Femur (tissue), 1 donor: ENCODE results near the gene STAT3.
"Not testable (repeated sequence)": the region's sequence is repeated elsewhere in the genome, so short reads cannot be mapped to it uniquely, and the experiment has no call there.

Experiments used
- DNase-seq: peaks from one replicate; pipeline ENCODE4 v3.0.0-alpha.2; 2017

Gene STAT3

DNA sequence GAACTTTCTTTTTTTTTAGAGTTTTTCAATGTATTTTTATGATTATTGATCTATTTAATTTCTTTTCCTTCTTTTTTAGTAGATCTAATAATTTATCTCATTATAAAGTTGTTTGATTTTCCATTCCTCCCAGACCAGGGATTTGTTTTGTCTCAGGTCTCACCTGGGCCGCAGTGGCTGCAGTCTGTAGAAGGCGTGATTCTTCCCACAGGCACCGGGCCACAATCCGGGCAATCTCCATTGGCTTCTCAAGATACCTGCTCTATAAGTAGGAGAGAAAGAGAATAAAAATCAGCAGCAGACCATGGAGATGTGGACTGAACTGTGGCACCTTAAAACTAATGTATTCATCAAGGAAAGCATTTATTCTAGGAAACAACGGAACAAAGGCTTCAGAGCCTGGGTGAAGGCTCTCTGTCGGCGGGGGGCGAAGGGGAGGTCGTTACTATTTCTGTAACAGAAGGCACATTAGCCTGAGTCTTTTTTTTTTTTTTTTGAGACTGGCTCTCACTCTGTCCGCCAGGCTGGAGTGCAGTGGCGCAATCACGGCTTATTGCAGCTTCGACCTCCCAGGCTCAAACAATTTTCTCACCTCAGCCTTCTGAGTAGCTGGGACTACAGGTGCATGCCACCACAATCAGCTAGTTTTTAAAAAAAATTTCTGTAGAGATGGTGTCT, 42.7 kb downstream of the STAT3 start:
- no peak for DNase-seq

DNA sequence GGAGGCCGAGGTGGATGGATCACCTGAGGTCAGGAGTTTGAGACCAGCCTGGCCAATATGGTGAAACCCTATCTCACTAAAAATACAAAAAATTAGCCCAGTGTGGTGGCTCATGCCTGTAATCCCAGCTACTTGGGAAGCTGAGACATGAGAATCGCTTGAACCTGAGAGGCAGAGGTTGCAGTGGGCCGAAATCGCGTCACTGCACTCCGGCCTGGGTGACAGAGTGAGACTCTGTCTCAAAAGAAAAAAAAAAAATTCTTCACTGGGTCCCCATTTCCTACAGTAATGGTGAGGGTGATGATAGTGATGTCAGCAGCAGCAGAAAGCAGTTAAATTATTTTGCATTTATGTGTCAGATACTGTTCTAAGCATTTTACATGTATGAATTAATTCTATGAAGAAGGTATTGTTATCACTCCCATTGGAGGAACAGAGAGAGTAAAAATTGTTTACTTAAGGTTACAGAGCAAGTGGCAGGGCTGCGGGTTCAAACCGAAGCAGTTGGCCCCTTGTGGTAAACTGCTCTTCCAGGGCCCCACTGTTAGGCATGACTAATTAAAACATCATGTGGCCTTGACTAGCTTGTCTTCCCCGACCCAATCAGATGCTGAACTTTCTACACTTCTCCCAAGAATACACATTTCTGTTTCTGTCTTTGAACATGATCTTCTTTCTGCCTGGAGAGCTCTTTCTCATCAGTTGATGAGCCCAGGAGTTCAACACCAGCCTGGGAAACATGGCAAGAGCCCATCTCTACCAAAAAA, 45.8 kb downstream of the STAT3 start:
- no peak for DNase-seq

DNA sequence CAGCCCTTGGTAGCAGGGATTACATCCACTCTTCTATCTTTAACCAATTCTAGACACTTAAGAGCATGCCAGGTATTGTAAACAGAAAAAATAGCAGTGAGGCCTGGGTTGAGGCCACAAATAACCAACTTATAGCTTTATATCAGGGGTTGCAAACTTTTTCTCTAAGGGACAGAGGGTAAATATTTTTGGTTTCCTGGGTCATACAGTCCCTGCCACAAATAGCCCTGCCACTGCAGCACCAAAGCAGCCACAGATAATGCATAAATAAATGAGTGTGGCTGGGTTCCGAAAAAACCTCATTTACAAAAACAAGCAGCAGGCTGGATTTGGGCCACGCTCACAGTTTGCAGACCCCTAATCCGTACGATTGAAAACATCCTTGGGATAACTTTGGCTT, 46.7 kb downstream of the STAT3 start:
- no peak for DNase-seq

DNA sequence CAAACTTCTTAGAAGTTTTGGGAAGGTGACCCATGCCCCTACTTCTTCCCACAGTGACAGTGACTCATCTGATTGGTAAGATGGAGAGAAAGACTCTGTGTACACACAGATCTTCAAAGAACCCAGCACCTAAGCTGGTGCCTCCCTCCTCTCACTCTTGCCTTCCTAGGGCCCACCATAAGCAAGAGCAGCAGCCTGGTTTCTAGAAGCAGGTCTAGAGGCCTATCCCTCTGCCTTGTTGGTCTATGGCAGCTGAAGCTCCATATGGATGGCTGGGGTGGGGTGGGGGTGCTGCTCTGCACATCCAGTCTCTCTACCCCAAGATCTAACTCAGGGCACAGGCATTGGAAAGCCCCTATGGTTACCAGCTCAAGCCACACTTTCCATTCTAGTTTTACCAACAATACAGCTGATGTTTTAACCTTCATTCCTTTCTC, 47.5 kb downstream of the STAT3 start:
- DNase-seq = no peak

DNA sequence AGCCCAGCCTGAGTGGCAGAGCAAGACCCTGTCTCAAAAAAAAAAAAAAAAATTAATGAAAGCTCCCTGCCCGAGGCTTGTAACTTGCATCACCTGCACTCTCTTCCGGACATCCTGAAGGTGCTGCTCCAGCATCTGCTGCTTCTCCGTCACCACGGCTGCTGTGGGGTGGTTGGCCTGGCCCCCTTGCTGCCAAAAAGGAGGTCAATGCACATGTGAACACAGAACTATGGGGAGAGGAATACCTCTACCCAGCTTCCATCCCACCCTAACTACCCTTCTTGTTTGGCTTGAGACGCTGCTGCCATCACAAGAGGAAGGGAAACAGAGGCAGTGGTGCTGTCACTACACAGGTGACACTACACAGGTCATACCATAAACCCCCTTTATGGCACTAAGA, 49.0 kb downstream of the STAT3 start:
- DNase-seq = no peak

DNA sequence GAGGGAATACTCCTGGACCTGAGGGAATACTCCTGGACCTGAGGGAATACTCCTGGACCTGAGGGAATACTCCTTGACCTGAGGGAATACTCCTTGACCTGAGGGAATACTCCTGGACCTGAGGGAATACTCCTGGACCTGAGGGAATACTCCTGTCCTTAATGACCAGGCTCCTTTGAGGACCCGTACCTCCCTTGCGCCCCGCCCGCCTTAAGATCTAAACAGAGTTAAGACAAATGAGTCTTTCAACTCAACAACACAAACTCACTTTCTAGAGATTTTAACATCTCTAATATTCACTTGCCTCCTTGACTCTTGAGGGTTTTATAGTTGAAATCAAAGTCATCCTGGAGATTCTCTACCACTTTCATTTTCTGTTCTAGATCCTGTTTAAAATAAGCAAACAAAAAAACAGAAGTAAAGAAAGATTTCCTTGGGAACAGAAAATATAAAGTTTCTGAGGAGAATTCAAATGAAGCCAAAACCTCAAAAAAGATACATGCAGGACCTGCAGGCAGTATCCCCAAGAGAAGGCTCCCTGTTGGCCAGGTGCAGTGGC, 49.7 kb downstream of the STAT3 start:
- no peak for DNase-seq

DNA sequence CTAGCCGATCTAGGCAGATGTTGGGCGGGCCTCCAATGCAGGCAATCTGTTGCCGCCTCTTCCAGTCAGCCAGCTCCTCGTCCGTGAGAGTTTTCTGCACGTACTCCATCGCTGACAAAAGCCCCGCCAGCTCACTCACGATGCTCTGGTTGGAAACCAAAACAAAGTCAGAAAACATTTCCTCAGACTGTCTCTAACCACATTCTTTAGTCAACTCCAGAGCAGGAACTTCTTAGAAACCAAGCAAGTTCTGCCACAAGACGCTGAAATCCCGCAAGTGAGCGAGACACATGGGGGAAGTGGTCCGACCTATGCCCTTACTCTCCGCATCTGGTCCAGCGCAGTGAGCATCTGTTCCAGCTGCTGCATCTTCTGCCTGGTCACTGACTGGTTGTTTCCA, 50.8 kb downstream of the STAT3 start:
- no peak for DNase-seq

DNA sequence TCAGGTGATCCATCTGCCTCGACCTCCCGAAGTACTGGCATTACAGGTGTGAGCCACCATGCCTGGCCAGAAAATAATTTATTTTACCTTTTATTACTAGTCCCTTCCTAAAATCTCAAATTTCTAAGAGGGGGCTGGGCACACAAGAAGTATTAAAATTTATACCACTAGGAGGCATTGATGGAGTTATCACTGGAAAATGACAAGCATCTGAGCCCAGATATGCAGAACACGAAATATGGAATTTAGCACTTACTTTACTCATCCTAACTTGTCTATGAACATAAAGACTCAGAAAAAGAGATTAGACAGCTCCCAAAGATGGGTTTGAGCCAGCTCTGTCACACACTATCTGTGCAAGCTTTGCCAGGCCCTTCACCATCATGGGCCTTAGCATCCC, 53.6 kb downstream of the STAT3 start:
- no peak for DNase-seq

DNA sequence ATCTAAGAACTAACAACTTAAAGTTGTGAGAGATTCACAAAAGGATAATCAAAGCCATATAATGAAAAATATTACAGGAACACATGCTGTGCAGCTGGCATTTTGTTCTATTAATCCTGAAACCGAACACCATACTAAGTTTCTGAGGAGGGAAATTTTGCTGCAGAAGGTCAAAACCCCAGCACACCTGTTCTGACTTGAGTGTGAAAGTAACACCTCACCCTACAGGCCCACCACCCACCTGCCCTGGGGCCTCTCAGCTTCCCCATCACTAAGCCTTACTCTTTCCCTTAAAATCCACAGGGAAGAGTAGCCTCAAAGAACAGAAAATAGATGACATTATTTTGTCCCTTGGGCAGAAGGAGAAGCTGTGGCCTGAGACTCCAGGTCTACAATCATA, 55.2 kb downstream of the STAT3 start:
- DNase-seq = no peak

DNA sequence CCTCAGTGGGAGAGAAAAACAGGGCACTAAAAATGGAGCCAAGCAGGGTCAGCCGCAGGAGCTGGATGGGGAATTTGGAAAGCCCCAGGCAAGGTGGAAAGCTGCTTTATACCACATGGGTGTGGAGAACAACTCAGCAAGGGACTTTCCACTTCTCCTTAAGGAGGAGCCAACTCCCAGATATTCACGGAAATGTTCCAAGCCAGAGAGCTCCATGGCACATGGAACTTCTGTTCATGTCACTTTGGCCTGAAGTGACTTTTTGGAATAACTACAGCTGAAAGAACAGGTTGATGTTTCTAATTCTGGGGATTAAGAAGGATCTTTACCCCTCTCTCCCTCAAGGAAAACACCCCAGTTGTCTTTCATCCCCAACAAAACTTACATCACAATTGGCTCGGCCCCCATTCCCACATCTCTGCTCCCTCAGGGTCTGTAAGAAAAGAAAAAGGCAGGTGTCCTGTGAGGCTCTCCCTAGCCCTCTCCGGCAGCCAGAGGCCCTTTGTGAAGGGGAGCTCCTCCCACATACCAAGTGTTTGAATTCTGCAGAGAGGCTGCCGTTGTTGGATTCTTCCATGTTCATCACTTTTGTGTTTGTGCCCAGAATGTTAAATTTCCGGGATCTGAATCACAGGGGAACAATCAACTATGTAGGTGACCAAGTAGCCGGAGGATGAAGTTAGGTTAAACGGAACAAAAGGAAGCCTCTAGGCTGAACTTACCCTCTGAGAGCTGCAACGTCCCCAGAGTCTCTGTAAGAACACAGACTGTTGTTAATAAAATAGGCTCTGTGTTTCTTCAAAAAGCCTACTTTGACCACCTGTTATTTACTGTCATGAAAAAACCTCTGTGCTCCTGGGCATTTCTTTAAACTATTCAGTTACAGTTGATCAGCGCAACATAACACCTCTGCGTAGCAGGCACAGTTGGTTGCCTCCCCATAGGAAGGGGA, 58.9 kb downstream of the STAT3 start:
- no peak for DNase-seq

DNA sequence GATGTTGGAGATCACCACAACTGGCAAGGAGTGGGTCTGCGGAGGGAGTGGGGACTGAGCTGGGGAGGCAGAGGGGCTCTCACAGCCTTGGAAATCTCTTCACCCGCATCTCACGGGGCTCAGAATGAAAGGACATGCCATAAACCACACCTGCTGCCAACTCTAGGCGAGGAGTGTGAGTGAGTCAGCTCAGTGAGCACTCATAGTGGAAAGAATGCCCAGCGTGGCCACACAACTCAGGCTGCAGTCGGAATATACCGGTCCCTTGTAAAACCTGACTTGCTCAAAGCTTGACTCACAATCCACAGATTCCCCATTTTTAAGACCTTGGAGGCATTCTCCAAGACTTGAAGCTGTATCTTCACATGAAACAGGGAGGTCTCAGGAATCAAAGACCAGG, 63.2 kb downstream of the STAT3 start:
- peak; percentile 33 for DNase-seq

DNA sequence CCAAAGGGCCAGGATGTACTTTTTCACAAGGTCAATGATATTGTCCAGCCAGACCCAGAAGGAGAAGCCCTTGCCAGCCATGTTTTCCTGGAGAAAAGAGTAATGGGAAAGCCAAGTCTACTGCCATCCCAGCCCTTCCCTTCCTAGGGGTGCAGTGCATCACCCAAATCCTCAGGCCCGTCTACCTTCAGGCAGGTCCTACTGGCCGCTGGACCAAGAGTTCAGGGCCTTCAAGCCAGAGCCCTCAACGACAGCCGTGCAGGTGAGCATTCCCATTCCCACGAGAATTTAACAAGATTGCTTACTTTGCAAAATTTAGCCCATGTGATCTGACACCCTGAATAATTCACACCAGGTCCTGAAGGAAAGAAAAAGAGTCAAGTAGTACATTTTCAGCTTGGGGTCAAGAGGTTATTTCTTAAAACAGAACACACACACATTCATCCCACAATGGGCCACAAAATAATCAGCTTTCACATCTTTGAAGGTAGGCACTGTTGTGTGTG, 64.9 kb downstream of the STAT3 start:
- DNase-seq = no peak

DNA sequence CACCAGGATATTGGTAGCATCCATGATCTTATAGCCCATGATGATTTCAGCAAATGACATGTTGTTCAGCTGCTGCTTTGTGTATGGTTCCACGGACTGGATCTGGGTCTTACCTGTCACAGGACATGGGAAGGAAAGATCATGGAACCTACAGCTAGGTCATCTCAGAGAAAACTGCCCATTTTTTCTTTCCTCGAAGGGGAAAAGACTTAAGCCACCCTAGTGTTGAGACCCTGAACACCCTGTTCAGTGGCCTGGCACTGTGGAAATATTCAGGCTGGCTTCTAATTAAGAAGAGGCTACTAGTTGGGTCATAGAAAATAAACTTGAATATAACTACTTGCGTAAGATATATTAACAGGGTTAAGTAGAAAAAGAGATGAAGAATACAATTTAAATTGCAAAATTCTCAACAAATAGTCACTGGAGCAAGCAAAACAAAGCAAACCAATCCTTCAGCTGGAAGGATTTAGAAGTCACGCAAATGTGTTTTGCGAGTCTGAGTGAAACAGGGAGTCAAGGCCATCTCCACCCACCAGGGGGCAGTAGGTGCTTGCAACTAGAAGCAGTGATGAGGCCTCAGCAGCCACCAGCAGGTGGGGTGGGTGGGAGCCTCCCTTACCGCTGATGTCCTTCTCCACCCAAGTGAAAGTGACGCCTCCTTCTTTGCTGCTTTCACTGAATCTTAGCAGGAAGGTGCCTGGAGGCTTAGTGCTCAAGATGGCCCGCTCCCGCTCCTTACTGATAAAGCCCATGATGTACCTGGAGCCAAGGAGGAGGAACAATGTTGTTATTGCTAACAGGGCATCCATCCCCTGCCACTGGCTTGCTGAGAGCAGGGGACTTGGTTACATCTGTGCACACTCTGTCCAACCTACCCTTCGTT, 65.6 kb downstream of the STAT3 start:
- peak; percentile 94 for DNase-seq

DNA sequence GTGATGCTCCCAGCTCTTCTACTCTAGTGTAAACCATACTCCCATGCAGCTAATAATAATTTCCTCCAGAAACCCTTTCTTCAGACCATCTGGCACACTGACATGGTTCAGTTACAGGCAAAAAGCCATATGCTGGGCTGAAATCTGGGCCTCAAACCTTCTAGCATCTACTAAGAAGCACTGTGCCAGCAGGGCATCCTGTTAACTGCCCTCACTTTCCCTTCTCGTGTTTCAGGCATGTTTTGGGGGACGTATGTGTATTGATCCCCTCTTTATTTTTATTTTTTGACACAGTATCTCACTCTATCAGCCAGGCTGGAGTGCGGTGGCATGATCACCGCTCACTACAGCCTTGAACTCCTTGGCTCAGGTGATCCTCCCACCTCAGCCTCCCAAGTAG, 66.7 kb downstream of the STAT3 start:
- no peak for DNase-seq

DNA sequence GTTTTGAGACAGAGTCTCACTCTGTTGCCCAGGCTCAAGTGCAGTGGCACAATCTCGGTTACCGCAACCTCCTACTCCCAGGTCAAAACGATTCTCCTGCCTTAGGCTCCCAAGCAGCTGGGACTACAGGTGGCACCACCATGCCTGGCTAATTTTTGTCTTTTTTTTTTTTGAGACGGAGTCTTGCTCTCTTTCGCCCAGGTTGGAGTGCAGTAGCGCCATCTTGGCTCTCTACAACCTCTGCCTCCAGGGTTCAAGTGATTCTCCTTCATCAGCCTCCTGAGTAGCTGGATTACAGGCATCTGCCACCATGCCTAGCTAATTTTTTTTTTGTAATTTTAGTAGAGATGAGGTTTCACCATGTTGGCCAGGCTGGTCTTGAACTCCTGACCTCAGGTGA, 70.3 kb downstream of the STAT3 start:
- DNase-seq = not testable (repeated sequence)

DNA sequence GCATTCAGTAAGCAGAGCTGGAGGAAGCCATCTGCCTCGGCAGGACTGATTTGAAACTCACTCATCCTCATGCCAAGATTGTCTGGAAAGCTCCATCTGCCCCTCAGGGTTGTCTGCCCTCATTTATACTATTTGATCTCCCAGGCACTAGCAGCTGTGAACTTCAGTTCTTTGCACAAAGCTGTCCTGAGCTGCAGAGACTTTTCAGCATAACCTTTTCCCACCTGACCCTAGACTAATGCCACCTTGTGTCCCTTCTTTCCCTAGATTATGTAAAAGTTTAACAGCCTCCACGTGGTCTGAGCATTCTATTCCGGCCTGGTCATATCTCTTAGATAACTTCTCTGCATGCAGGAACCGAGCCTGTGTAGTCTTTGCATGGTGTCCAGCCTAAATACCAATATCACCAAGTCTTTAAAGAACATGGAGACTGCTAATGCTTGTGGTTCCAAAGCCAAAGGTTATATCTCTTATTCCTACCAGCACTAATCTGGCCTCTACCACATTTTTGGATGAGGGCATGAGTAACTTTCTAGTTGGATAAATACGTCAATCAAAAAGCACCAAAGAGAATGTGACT, 70.9 kb downstream of the STAT3 start:
- no peak for DNase-seq

DNA sequence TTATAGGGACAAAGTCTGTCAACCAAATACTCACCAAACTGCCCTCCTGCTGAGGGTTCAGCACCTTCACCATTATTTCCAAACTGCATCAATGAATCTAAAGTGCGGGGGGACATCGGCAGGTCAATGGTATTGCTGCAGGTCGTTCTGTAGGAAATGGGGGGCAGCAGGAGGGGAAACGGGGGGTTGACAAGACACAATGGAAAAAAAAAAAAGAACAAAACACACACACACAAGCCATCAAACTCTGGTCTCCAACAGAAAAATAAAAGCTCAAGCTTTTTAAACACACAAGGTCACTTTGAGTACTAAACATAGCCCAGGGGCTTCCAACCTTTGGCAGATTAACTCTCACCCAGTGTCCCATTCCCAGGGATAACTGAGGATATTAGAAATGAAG, 71.5 kb downstream of the STAT3 start:
- no peak for DNase-seq

DNA sequence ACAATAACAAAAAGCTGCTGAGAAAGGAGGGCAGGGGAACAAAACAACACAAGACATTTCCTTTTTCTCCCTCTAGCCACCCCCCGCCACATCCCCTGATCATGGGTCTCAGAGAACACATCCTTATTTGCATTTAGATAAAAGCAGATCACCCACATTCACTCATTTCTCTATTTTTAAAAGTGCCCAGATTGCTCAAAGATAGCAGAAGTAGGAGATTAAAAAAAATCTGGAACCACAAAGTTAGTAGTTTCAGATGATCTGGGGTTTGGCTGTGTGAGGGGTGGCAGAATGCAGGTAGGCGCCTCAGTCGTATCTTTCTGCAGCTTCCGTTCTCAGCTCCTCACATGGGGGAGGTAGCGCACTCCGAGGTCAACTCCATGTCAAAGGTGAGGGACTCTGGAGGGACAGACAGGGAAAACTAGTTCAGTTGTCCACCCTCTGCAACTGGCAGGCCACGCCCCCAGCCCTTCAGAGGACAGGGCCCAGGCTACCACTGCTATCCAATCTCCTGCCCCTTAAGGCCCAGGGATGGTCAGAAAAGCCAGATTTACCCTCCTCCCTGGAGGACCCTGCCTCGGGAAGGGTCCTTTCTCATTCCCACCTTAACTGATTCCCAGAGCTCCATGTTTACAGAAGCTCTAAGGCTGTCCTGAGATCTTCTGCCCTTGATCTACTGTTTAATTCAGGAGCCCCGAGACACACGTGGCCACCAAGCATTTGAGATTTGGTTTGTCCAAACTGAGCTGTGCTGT, 72.7 kb downstream of the STAT3 start:
- no peak for DNase-seq

DNA sequence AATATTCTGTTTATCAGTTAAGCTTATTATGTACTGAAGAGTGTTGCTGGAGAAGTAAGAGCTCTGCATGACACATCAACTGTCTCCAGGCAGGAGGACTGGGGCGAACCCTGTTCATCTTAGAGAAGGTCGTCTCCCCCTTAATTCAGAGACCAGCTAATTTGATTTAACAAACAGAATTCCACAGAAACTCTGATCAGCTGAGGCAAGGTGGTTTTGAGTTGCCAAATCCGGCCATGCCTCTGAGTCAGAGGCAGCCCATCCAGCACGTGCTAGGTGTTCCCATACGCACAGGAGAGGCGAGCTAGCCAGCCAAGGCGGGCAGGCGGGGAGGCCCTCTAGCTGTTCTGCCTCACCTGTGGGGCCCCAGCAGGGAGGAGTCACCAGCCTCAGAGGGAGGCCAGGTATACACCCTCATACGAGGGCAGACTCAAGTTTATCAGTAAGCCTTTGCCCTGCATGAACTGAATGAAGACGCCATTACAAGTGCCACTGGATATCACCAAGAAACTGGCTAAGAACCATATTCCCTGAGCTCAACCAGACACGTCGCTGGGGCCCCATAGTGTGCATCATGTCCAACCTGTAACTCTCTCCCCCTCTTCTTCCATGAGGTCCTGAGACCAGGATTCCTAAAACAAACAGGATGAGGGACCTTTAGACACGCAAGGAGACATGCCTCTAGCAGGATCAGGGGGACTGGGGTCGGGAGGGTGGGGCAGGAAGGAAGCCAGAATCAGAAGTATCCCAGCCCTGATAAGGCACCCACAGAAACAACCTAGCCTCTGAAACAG, 74.3 kb downstream of the STAT3 start:
- no peak for DNase-seq

DNA sequence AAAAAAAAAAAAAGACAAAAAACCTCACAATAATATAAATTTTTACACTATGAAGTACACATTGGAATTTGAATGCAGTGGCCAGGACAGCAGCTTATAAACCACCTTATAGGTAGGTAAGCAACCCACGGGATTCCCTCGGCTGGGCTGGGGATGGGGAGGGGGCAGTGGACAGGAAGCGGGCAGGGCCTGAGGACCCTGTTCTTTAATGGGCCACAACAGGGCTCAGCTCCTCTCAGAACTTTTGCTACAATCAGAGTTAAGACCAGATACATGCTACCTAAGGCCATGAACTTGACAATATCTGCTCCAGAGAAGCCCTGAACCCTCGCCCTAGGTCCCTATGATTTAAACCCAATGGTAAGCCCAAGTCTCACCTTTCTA, 74.9 kb downstream of the STAT3 start:
- no peak for DNase-seq
